GM19438 (cell line): Measurements from ENCODE around the gene FXYD5.
"Not testable (repeated sequence)": the region's sequence is repeated elsewhere in the genome, so short reads cannot be mapped to it uniquely, and the experiment has no call there.

Source experiments
- ATAC-seq: cut with Tn5 transposase; IDR thresholded peaks from one replicate; pipeline ENCODE4 v1.9.1; 2021; ENCODE audit warnings: low read depth; ENCODE audit not compliant: unreplicated experiment

The FXYD5 gene

GRCh38 chr19:35136231-35136630 lies 18.3 kb upstream of the FXYD5 start:
- no peak for ATAC-seq

DNA sequence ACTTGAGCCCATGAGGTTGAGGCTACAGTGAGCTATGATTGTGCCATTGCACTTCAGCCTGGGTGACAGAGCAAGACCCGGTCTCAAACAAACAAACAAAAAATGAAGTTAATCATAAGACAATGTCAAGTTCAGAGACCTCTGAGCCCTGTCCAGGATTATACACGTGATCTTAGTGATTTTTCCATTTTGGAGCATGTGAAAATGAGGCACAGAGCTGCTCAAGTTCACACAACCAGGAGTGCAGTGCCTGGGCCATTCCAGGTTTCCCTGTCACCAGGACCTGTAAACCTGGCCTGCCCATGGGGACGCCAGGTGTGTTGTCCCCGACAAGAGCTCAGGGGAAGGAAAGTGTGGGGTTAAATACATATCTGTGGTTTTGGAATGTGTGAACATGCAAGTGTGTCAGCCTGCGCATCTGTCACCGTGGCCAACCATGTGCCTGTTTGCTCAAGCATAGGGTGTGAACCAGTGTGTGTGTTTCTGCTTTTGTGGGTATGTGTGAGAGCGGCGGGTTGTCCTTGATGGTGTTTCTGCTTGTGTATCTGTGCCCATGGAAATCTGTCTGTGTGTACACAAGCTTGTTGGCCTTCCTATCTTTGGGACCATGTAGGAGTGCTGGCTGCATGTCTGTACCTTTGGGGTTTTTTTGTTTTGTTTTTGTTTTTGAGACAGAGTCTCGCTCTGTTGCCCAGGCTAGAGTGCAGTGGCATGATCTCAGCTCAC lies 17.4 kb upstream of the FXYD5 start:
- no peak for ATAC-seq

DNA sequence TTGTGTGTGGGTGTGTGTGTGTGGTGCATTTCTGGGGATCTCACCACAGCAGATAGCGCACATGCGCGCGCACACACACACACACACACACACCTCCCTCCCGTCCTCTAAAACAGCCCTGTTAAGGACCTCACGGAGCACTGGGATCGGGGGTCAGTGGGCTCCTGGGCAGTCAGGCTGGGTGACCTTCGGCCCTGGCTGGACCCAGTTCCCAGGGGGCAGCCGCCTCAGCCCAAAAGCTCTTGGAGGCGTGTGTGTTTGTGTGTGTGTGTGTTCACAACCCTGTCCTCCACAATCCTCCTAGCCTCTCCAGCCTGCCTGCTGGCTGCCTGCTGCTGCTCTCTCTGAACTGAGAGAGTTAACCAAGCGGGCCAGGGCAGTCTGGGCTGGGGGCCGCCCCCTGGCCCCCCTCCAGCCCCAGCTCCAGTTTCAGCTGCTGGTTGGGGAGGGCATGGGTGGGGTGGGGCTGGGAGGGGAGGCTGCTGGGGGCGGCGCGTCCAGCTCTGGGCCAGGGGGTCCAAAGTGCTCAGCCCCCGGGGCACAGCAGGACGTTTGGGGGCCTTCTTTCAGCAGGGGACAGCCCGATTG lies 16.1 kb upstream of the FXYD5 start, which contains the start of gene FXYD1:
FXYD1 (plus strand) TSS at position 520 of the 588 bp plus-strand sequence. CDS start 1,256 bp downstream, outside the sequence.
- no peak for ATAC-seq

GRCh38 chr19:35140207-35140961 lies 14.2 kb upstream of the FXYD5 start:
- no peak for ATAC-seq

- ATAC-seq, result no peak
Measured at GRCh38 chr19:35140962-35141836, 13.3 kb upstream of the FXYD5 start.

DNA sequence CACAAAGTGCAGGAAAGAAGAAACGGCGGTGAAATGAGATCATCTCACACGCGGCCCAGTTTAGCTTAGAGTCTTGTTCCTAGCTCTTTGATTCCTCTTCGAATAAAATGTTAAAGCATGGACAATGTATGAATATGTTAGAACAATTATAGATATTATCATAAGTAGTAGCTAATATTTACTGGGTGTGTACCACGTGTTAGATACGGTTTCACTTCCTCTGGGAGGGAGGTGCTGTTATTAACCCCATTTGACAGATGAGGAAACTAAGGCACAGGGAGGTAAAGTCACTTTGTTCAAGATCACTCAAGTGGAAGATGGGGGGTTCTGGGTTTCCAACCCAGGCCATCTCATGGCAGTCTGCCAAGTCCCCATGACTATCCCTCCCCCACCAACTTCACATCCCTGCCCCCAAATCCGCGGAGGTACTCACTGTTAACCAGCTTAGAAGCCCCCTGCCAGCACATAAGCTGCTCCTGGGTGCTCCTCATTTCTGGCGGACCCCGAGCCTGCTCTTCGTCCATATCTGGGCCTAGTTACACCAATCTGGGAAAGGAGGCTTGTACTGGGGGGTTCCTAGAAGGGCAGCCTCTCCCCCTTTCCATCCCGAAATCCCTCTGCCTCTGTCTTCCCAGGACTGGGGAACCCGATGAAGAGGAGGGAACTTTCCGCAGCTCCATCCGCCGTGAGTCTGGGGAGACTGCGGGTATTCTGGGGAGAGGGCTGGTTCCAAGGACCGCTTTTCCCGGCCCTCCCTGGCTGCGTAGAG lies 12.5 kb upstream of the FXYD5 start:
- no peak for ATAC-seq

GRCh38 chr19:35142606-35143230 lies 11.8 kb upstream of the FXYD5 start:
- no peak for ATAC-seq

DNA sequence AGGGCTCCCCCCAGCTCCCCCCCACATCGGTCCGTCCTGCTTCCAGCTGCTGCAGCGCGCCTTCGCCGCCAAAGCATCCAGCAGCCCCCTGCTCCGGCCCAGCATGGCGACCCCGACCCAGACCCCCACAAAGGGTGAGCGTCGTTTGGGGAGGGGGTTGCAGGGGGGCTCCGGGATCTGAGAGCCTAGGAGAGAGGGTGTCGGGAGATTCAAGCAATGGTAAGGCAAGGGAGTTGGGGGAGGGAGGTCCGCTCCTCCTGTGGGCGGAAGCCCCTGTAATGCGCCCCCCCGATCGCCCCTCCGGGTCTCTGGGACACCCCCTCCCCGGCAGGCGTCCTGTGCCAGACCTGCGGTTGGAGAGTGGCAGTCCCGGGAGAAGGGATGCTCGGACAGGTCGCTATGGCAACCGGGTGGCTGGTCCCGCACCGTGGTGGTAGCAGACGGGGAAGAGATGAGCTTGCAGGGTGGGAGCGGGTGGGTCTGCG lies 11.3 kb upstream of the FXYD5 start, which contains the start of gene FXYD7:
FXYD7 (plus strand) TSS at position 25 of the 485 bp plus-strand sequence; CDS start at position 104, 79 bp downstream.
- ATAC-seq, result no peak

DNA sequence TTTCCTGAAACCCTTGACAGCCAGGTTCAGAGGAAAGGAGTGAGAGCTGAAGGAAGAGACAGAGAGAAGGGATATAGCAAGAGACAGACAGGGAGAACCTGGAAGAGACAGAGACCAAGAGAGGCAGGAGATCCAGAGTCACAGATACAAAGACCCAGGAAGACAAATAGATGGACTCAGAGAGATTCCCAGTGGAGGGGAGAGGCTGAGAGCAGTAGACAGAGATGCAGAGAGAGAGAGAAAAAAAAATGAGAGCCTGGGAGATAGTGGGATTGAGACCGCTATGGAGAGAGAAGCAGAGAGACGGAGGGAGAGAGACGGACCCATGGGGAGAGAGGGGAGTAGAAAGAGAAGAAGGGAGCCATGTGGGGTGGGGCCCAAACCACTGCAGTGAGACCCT lies 10.7 kb upstream of the FXYD5 start:
- no peak for ATAC-seq

- no peak for ATAC-seq
Measured at GRCh38 chr19:35144259-35144599, 10.3 kb upstream of the FXYD5 start.

DNA sequence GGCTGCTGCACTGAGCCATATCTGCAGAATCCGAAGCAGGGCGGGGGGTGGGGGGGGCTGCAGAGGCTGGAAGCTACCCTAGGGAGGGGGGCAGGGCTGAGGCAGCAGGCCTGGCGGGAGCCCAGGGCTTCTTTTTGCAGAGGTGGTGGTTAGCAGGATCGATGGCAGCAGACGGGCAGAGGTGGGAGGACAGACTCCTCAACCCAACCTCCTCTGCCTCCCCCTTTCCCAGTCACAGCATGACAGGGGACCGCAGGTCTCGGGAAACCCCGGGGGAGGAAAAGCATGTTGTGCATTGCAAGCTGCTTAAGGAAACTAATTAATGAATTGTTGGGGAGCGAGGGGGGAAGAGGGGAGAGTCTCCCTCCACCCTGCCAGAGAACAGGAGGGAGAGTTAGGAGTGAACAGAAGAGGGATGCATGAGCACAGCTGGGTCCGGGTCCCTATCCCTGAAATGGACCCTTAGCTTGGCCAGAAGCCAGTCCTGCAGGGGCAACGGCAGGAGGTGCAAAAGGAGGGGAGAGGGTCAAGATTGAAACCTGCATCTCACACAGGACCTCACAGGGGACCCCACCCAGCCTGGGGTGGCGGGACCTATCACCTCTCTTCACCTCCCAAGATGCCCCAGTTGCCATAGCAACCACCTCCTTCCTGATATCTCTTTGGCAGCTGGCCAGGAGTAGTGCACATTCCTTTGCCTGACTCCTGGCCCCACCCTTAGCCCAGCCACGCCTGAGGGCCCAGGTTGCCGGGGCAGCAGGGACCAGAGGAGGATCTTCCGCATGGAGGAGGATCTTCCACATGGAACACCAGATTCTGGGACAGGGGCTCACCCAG lies 9.7 kb upstream of the FXYD5 start:
- ATAC-seq, result no peak

- ATAC-seq, result no peak
Measured at GRCh38 chr19:35146746-35147459, 7.6 kb upstream of the FXYD5 start.

DNA sequence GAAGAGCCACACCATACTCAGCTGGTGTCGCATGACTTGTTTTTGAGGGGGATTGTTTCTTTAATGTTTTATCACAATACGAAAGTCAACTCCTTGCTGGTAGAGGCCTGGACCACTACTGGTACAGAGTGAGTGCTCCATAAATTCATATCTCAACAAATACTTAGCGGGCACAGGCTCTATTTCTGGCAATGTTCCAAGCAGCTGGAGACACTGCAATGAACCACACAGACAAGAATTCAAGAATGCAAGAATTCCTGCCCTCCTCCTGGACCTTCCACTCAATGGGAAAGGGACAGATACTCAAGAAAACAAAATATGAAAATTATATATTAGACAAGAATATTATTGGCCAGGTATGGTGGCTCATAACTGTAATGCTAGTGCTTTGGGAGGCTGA lies 5.1 kb upstream of the FXYD5 start:
- no peak for ATAC-seq

- ATAC-seq, result no peak
Measured at GRCh38 chr19:35150445-35150844, 4.1 kb upstream of the FXYD5 start.

DNA sequence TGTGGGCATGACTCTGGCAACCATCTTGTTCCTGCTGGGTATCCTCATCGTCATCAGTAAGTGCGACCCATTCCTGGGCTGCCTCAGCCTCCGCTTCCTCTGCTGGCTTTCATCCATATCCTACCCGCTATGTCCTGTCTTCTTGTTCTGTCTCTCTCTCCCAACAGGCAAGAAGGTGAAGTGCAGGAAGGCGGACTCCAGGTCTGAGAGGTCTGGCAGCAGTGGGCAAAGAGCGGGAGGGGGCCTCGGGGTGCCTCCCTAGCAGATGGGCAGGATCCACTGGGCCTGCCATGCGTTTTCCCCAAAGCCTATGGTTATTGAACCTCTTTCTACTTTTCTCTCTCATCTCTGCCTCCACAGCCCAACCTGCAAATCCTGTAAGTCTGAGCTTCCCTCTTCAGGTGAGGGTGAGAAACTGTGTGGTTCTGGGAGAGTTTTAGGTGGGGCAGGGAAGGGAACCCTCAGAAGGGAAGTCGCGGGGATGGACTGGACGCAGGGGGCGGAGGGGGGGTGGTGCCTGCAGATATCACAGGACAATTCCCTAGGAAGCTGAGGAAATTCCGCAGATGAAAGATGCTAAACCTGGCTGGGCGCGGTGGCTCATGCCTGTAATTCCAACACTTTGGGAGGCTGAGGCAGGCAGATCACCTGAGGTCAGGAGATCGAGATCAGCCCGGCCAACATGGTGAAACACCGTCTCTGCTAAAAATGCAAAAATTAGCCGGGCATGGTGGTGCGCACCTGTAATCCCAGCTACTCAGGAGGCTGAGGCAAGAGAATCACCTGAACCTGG lies 3.1 kb upstream of the FXYD5 start:
- no peak for ATAC-seq

DNA sequence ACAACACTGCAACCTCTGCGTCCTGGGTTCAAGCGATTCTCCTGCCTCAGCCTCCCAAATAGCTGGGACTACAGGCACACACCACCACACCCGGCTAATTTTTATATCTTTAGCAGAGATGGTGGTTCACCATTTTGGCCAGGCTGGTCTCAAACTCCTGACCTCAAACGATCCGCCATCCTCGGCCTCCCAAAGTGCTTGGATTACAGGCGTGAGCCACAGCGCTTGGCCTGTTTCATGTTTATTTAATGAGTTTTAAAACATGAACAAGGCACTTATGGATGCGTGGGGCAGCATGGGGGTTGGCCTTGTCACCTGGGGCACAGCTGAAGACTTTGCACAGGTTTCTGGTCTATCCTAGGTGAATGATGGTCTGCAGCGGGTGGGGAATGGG lies 1.4 kb upstream of the FXYD5 start:
- not testable (repeated sequence) for ATAC-seq
